Endothelial cell of umbilical vein (primary cell): Measurements from ENCODE around the gene ERBB4. TPM values are rescaled to one million over a fixed set of nuclear protein-coding genes. Genes with fewer than 3 reads are reported as not detected.

Experiments used
- BruUV-seq: library from RNA; stranded (reverse); fragments of 400-500 nt; replicated peaks from 2 replicates; lab custom pipeline; 2021; lab: Mats Ljungman, UMichigan
- CTCF ChIA-PET: fragments of 300-600, 350-600 bp; sonication (Branson Sonifier 250); formaldehyde crosslinking; loops from one replicate; lab custom pipeline; 2021; ENCODE audit warnings: antibody characterized with exemption, inconsistent platforms; lab: Charles Lee
- POLR2A ChIA-PET: fragments of 300-600, 350-600 bp; sonication (Branson Sonifier 250); formaldehyde crosslinking; loops from one replicate; lab custom pipeline; 2021; ENCODE audit warnings: antibody characterized with exemption, inconsistent platforms; lab: Charles Lee
- DNase-seq: peaks from one replicate; pipeline ENCODE4 v3.0.0-alpha.2; 2011; ENCODE audit warnings: low read depth, low spot score
- FAIRE-seq: peaks from 2 replicates; lab custom pipeline; 2011; peaks lifted over from hg19 to GRCh38; lab: Jason Lieb, UNC
- H2AFZ ChIP-seq: 2 replicates; pipeline ENCODE4 v1.6.0; 2012; ENCODE audit warnings: low read depth, low read length, control low read depth, inconsistent platforms
- H3K27ac ChIP-seq: 2 replicates; pipeline ENCODE4 v1.5.1; 2011; ENCODE audit warnings: low read depth, mild to moderate bottlenecking, control low read depth, low read length, moderate library complexity; ENCODE audit not compliant: insufficient read depth
- H3K27me3 ChIP-seq, 2 experiments: 2 replicates each; pipeline versions ENCODE4 v1.6.0 to v1.6.1; 2011; ENCODE audit warnings: low read length in 2 of 2, mixed read lengths in 1 of 2; ENCODE audit not compliant: control insufficient read depth in 2 of 2, insufficient read depth in 2 of 2
- H3K36me3 ChIP-seq, 2 experiments: 2 replicates in 1 of 2; 3 replicates in 1 of 2; pipeline ENCODE4 v1.5.1; 2011; ENCODE audit warnings: low read length in 2 of 2, mild to moderate bottlenecking in 1 of 2, moderate library complexity in 1 of 2; ENCODE audit not compliant: control insufficient read depth in 2 of 2, insufficient read depth in 2 of 2; ENCODE audit errors: extremely low read depth in 1 of 2
- H3K4me1 ChIP-seq: 3 replicates; pipeline ENCODE4 v1.5.1; 2011; ENCODE audit warnings: mild to moderate bottlenecking, low read length; ENCODE audit not compliant: control insufficient read depth, insufficient read depth; ENCODE audit errors: extremely low read depth
- H3K4me2 ChIP-seq: 2 replicates; pipeline ENCODE4 v1.6.1; 2011; ENCODE audit warnings: low read length, control low read depth, mixed read lengths; ENCODE audit not compliant: insufficient read depth
- H3K4me3 ChIP-seq, 3 experiments: fragments of 200-600 bp in 1 of 3; sonication (generic), shearing (Covaris generic) in 1 of 3; replicated peaks in 1 of 3; 2 replicates each; pipeline ENCODE4 v1.5.1; 2011 to 2016; ENCODE audit warnings: control low read depth in 3 of 3, low read length in 3 of 3, mild to moderate bottlenecking in 2 of 3, inconsistent platforms in 1 of 3, low read depth in 1 of 3, moderate library complexity in 1 of 3; ENCODE audit not compliant: insufficient read depth in 1 of 3
- H3K79me2 ChIP-seq: 2 replicates; pipeline ENCODE4 v1.6.0; 2012; ENCODE audit warnings: low read length, inconsistent platforms; ENCODE audit not compliant: control insufficient read depth, insufficient read depth
- H3K9ac ChIP-seq: replicated peaks from 2 replicates; pipeline ENCODE3; 2011; ENCODE audit warnings: low read length, control low read depth; ENCODE audit not compliant: insufficient read depth; ENCODE audit errors: extremely low read depth
- H3K9me1 ChIP-seq: replicated peaks from 3 replicates; pipeline ENCODE4 v1.6.0; 2011; ENCODE audit warnings: mild to moderate bottlenecking, low read length; ENCODE audit not compliant: control insufficient read depth, insufficient read depth; ENCODE audit errors: extremely low read depth
- H3K9me3 ChIP-seq: replicated peaks from 2 replicates; pipeline ENCODE4 v1.5.1; 2012; ENCODE audit warnings: low read length, inconsistent platforms; ENCODE audit not compliant: control insufficient read depth, insufficient read depth
- H4K20me1 ChIP-seq: replicated peaks from 2 replicates; pipeline ENCODE3; 2011; ENCODE audit warnings: mild to moderate bottlenecking, low read length; ENCODE audit not compliant: control insufficient read depth, insufficient read depth; ENCODE audit errors: extremely low read depth
- EZH2 ChIP-seq: IDR thresholded peaks from 2 replicates; pipeline ENCODE4 v1.6.1; 2012; ENCODE audit warnings: borderline replicate concordance, low read depth, mild to moderate bottlenecking, moderate library complexity, low read length, inconsistent platforms; ENCODE audit not compliant: severe bottlenecking
- FOS ChIP-seq: IDR thresholded peaks from 2 replicates; pipeline ENCODE4 v1.6.1; 2011; ENCODE audit warnings: mild to moderate bottlenecking, low read length, moderate library complexity, borderline replicate concordance; ENCODE audit not compliant: insufficient read depth
- GATA2 ChIP-seq: IDR thresholded peaks from 2 replicates; pipeline ENCODE4 v1.7.0; 2011; ENCODE audit warnings: low read depth, mild to moderate bottlenecking, moderate library complexity, mixed read lengths, low read length; ENCODE audit not compliant: insufficient read length, insufficient read depth
- JUN ChIP-seq: IDR thresholded peaks from 2 replicates; pipeline ENCODE4 v1.6.1; 2011; ENCODE audit warnings: borderline replicate concordance, low read depth; ENCODE audit not compliant: insufficient read length, insufficient read depth
- MYC ChIP-seq: IDR thresholded peaks from one replicate; pipeline ENCODE4 v1.6.1; 2011; ENCODE audit warnings: mild to moderate bottlenecking, low read depth, low read length
- POLR2AphosphoS5 ChIP-seq: IDR thresholded peaks from 2 replicates; pipeline ENCODE4 v1.6.1; 2012; ENCODE audit warnings: low read depth, mild to moderate bottlenecking, control low read depth, low read length, moderate library complexity; ENCODE audit not compliant: insufficient read depth
- dilution Hi-C: fragments of 300-500 bp; cut with MboI; formaldehyde crosslinking; loops from one replicate; pipeline ENCODE4 v1.15.0; 2019; ENCODE audit warnings: low sequenced_read_pairs; ENCODE audit not compliant: extremely low pct_ligation_motif_present
- intact Hi-C: fragments of 100-400 bp; cut with micrococcal nuclease; formaldehyde crosslinking; loops from one replicate; pipeline ENCODE4 v1.10.0; 2022
- polyA plus RNA-seq, 4 experiments: library from polyadenylated mRNA; depleted of rRNA in 3 of 4; stranded (reverse) in 3 of 4; unstranded in 1 of 4; fragments of >200 nt; gene quantifications; 2 replicates each; pipeline versions ENCODE4 v1.2.1 to v1.2.3, GENCODE V29; 2011 to 2012; ENCODE audit warnings: missing spikeins in 1 of 4
- total RNA-seq: library from RNA; stranded (reverse); gene quantifications from 2 replicates; pipeline ENCODE4 v1.2.3, GENCODE V29; 2021
- TF ChIP-seq, protein P1 (sequence below), 2 donors: IDR thresholded peaks; 1 replicate in 1 of 2; 2 replicates in 1 of 2; pipeline ENCODE4 v1.5.1; 2011; ENCODE audit warnings: low read length in 2 of 2, mild to moderate bottlenecking in 2 of 2, moderate library complexity in 2 of 2, control low read depth in 1 of 2, inconsistent platforms in 1 of 2, low read depth in 1 of 2; ENCODE audit not compliant: insufficient read depth in 1 of 2; ENCODE audit errors: extremely low read depth in 1 of 2
- TF ChIP-seq, protein P2 (sequence below): IDR thresholded peaks from 2 replicates; pipeline ENCODE4 v1.6.1; 2011; ENCODE audit not compliant: insufficient read depth, insufficient read length

Gene ERBB4
- total and polyA plus RNA-seq, 2 donors (not counting 3 experiments of a cell fraction or from before 2014, with no cell fraction given), result 0.01 to 0.27 TPM

DNA sequence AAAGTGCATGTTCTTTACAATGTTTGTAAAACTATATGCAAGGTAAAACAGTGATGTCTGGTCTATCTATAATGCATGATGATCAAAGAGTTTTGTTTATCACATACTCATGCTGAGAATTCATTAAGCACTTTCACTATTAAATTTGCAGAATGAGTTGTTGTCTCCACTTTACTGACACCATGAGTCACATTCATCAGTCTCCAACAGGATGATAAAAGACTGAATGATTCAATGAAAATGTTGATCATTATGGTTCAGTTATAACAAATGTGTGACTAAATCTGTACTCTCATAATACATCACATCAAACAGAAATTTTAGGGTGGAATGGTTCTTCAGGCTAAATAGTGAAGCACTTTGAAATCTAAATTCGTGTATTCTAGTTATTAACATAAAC lies 129.0 kb downstream of the ERBB4 start:
- Histone ChIP-seq H3K9me1 (no peaks in the 10 kb centered on the region), H3K36me3 (no peaks in the 10 kb centered on the region), H3K27ac (no peak overlapping the region), H4K20me1 (no peaks in the 10 kb centered on the region), H3K79me2 (no peaks in the 10 kb centered on the region), H2AFZ (no peak overlapping the region), H3K9me3 (no peaks in the 10 kb centered on the region), H3K9ac (no peak overlapping the region), H3K4me2 (no peak overlapping the region), H3K27me3 (no peaks in the 10 kb centered on the region), H3K4me1 (no peaks in the 10 kb centered on the region), H3K4me3 (no peak overlapping the region)
- no TSS peak for BruUV-seq
- FAIRE-seq (no peak), DNase-seq (no peak)
- TF ChIP-seq POLR2AphosphoS5 (no peak), GATA2 (no peak), JUN (no peak)
- dilution Hi-C loops, result no loop called here
- POLR2A ChIA-PET, result no interaction called here
- CTCF ChIA-PET, result interaction anchor here (1.0 kb wide), 1 partner anchor 14 kb away, joined by 4 read pairs; no protein-coding TSS in a partner anchor
- intact Hi-C loops, result no loop called here

DNA sequence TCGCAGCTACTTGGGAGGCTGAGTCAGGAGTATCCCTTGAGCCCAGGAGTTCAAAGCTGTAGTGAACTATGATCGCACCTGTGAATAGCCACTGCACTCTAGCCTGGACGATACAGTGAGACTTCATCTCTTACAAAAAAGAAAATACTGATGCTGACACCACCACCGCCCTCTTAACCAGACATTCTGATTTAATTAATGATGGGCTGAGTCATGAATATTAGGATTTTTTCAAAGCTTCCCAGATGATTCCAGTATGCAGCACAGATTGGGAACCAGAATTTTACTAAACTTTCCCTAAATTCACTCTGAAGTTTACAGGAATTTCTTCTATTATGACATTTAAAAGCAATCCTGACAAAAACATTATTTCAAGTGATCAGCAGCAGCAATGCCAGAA lies 130.1 kb downstream of the ERBB4 start:
- H4K20me1 ChIP-seq, result no peaks in the 10 kb centered on the region
- H3K4me2 ChIP-seq, result no peak overlapping the region
- FAIRE-seq (no peak), DNase-seq (no peak)
- TF ChIP-seq POLR2AphosphoS5 (no peak), JUN (no peak), GATA2 (no peak), FOS (no peak), MYC (no peak), EZH2 (no peak)
- TF ChIP-seq, protein P1, sequence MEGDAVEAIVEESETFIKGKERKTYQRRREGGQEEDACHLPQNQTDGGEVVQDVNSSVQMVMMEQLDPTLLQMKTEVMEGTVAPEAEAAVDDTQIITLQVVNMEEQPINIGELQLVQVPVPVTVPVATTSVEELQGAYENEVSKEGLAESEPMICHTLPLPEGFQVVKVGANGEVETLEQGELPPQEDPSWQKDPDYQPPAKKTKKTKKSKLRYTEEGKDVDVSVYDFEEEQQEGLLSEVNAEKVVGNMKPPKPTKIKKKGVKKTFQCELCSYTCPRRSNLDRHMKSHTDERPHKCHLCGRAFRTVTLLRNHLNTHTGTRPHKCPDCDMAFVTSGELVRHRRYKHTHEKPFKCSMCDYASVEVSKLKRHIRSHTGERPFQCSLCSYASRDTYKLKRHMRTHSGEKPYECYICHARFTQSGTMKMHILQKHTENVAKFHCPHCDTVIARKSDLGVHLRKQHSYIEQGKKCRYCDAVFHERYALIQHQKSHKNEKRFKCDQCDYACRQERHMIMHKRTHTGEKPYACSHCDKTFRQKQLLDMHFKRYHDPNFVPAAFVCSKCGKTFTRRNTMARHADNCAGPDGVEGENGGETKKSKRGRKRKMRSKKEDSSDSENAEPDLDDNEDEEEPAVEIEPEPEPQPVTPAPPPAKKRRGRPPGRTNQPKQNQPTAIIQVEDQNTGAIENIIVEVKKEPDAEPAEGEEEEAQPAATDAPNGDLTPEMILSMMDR (IDR thresholded peaks at IDR 0.05; ENCODE audit: extremely low read depth in 1 of 2, insufficient read depth in 1 of 2, low read depth in 1 of 2, low read length in 2 of 2), result no peak
- TF ChIP-seq, protein P2, sequence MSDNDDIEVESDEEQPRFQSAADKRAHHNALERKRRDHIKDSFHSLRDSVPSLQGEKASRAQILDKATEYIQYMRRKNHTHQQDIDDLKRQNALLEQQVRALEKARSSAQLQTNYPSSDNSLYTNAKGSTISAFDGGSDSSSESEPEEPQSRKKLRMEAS, result no peak
- dilution Hi-C loops, result no loop called here
- intact Hi-C loops, result no loop called here
- CTCF ChIA-PET, result interaction anchor here (1.0 kb wide), 1 partner anchor 15 kb away, joined by 4 read pairs; no protein-coding TSS in a partner anchor
- POLR2A ChIA-PET, result no interaction called here
- BruUV-seq, result no TSS peak
- no peaks in the 10 kb centered on the region for H3K9me3 ChIP-seq
- H3K4me1 ChIP-seq, result no peaks in the 10 kb centered on the region
- H3K9me1 ChIP-seq, result no peaks in the 10 kb centered on the region
- H3K36me3 ChIP-seq, result no peaks in the 10 kb centered on the region
- H2AFZ ChIP-seq, result no peak overlapping the region
- no peak overlapping the region for H3K27ac ChIP-seq
- no peak overlapping the region for H3K9ac ChIP-seq
- H3K4me3 ChIP-seq, result no peak overlapping the region
- no peaks in the 10 kb centered on the region for H3K79me2 ChIP-seq
- H3K27me3 ChIP-seq, result no peaks in the 10 kb centered on the region
